ENCODE data around the gene CD55.

CD55 gene

DNA sequence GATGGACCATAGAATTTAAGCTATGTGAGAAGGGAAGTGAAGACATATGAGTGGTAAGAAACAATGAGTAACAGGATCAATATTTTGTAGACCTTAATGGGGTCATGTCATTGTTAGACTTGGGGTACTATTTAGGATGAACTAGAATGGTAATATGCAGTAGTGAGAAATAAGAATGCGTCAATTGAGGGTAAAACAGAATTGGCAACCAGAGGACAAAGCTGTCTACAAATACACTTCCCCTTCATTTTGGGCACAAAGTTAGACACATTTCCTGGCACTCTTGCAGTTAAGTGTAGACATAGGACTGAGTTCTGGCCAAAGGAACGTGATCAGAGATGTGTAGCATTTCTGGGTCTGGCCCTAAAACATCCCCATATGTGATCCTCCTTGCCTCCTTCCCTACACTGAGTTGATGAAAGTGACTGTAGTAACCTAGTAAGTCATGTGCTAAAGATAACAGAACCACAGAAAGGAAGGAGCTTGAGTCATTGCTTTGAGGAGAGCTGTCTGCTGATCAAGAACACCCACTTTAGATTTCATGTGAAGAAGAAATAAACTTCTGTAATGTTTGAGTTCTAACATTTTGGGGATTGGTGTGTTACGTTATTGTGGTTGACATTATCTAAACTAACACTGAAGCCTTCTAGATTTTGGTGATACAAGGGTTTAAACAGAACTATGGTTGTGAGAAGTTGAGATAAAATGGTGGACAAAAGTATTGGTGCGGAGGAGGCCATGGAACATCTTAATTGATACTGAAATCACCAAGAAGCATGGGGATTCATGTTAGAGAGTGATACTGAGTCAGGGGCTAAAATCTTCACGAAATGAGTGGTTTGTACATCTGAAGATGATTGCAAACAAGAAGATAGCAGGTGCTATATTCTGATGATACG, 41.7 kb downstream of the CD55 start:
- DNase-seq (ENCODE audit: low read depth) = no peak

DNA sequence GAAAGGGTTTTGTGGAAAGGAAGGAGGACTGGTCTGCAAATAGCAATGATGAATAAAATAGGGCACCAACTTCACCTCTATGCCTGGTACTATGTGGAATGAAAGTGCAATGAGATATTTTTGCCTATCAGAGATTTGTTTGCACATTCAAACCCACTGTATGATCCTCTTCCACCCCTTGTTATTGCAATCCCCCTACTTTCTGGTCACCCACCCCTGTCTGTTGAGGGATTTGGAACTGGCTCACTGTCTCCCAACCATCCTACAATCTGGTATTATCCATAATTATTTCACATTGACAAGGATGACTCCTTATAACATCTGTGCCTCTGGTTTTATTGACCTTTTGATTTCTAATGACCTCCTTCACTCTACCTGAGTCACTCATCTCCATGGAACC, 42.4 kb downstream of the CD55 start:
- no peak for DNase-seq (ENCODE audit: low read depth)

DNA sequence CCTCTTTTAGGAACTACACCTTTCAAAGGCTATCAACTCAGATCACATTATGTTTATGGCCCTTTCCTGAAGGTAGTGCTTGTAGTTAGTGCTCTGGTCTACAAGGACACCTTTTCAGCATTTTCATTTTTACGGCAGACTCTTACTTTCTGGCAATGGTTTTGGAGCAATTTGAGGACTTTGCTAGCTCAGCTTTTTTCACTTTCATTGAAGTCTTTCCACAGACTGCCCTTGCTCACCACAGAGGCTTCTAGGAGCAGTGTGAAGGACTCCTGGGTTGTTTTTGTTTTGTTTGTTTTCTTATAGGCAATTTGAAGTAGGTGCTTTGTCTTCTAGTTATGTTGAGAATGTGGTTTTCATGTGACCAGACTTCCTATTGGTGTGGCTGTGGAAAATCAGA, 43.1 kb downstream of the CD55 start:
- no peak for DNase-seq (ENCODE audit: low read depth)

DNA sequence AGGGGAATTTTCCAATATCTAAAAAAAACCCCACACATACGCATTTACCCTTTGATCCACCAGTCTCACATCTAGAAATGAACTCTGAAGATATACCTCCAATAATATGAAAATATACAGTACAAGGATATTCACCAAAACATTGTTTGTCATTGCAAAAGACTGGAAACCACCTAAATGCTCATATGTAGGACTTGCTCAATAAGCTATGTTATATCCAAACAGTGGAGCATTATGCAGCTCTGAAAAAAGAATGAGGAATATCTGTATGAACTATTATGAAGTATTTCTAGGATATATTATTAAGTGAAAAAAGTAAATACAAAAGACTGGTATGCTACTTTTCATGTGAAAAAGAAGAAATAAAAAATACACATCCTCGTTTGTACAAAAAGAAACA, 43.6 kb downstream of the CD55 start:
- DNase-seq (ENCODE audit: low read depth) = no peak

DNA sequence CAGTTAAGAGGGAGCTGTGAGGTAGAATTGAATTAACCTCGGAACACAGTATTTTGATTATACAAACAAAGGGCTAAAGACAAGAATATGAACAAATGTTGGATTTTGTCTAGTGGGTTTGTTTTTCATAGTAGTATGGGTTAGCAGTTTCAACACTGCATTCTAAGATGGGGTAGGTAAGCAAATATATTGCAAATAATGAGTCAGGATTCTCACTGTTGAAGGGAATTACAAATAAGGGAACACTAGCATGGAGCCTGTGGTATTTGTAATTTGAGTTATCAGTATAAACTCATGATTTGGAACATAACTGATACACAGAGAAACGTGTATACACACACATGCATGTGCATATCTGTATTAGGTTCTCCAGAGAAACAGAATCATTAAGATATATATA, 44.5 kb downstream of the CD55 start:
- no peak for DNase-seq (ENCODE audit: low read depth)

DNA sequence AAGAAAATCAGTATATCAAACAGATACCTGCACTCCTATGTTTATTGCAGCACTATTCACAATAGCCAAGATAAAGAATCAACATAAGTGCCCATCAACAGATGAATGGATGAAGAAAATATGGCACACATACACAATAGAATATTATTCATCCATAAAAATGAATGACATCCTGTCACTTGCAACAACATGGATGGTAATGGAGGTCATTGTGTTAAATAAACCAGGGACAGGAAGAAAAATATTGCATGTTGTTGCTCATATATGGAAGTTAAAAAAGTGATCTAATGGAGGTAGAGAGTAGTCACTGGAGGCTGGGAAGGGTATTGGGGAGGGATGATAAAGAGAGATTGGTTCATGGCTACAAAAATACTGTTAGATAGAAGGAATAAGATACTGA, 67.2 kb downstream of the CD55 start:
- DNase-seq (ENCODE audit: low read depth) = no peak

DNA sequence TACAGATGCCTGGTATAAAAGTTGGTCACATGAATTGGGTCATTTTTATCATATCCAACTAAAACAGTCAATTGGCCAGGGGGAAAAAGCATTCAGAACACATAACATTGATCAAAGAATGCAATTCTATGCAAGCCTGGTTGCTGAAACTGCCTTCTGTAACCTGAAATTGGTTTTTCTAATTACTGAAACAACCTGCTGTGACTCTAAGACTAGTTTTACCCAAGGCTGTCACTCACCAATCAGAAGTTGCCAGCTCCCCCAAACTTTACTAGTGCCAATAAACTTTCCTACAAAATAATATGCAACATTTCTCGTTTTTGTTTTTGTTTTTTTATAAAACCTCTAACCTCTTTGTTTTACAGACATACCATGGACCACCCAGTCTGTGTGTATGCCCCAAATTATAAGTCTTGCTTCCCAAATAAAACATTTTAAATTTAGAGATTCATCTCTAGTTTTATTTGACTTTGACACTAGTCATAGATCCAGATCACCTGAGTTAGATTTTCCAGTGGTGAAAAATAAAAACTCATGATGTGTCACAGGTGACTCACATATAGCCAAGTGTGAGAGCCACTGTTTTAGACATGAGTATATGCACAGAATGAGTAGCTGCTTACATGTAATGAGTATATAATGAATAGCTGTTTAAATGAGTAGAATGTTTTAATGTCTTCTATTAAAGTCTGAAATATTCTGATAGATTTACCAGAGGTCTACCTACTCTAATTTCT, 68.4 kb downstream of the CD55 start:
- peak; percentile 38 for DNase-seq (ENCODE audit: low read depth)

DNA sequence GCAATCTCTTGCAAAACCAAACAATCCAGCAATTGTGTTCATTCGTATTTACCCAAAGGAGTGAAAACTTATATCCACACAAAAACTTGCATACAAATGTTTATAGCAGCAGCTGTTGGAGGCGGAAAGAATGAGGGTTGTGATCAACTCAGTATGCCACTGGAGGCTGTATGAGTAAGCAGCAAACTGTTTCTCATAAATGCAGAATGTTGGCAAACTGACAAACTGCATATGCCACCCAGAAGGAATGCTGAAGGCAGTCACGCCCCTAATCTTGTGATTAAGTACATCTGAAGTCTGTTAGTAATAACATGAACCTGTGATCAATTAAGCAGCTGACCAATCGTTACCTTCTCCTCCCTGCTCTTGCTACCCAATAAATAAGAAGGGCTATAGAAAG, 72.1 kb downstream of the CD55 start:
- peak; percentile 68 for DNase-seq (ENCODE audit: low read depth)

DNA sequence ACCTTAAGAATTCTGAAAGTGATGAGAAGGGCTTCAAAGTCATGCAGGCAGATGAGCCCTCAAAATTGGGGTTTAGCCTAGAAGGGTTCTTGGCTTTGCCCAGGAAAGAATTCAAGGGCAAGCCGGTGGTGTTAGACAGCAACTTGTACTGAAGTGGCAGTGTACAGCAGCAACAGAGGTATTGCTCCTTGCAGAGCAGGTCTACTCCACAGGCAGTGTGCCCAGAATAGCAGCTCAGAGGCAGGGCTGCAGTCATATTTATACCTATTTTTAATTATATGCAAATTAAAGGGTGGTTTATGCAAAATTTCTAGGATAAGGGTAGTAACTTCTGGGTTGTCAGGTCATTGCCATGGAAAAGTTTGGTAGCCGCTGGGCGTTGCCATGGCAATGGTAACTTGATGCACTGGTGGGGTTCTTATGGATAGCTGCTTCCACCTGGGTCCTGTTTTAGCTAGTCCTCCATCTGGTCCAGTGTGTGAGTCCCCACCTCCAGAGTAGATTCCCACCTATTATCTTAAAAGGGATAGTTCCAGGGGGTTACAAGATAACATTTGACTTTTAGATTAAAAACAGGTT, 74.8 kb downstream of the CD55 start:
- DNase-seq (ENCODE audit: low read depth) = no peak

DNA sequence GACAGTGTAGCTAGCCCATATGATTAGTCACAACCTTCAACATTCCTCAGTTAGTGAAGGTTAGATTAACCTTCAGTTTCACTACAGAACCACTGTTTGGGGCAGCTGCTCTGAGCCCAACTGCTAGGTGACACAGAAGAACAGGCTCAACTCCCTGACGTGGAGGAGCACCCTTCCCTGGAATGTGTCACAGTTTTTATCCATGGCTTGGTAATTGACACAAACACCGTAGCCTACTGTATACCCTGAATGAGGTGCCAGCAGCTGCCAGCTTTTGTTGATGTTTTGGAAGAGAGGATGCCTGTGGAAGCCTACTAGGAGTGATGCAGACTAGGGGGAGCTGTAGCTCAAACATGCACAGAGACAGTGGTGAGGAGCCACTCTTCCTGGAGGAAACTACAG, 76.0 kb downstream of the CD55 start:
- DNase-seq (ENCODE audit: low read depth) = no peak

DNA sequence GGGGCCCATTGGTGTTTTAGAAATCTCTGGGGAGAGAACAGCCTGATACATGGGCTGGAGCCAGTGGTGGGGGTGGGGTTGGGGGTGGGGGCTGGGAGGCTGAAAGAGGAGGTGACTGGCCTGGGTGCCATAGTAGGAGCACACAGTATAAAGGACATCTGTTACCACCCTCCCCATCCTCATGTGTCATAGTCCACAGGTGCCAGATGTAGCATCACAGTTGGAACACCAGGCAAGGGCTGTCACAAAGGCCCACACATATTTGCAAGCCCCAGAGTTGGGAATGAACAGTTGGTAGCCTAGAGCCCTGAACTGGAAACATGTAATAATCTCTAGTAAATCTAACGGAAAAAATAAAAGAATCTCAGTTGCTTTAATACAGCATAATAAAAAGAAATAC, 77.5 kb downstream of the CD55 start:
- no peak for DNase-seq (ENCODE audit: low read depth)

DNA sequence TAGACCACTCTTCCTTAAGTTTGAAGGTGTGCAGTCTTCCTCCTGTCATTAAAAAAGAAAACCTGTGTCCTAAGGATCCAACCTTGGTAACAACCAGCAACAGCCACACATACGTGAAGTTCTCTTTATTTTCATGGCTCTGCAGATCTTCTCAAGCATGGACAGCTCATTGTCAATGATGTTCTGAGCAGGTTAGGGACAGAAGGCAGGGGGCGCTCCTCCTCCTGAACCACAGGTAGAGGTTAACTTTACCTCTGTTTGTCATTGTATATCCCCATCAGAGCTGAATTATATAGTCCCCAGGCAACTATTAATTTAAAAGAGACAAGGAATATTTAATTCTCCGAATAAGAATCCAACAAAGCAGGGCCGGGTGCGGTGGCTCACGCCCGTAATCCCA, 80.1 kb downstream of the CD55 start:
- DNase-seq (ENCODE audit: low read depth) = no peak

DNA sequence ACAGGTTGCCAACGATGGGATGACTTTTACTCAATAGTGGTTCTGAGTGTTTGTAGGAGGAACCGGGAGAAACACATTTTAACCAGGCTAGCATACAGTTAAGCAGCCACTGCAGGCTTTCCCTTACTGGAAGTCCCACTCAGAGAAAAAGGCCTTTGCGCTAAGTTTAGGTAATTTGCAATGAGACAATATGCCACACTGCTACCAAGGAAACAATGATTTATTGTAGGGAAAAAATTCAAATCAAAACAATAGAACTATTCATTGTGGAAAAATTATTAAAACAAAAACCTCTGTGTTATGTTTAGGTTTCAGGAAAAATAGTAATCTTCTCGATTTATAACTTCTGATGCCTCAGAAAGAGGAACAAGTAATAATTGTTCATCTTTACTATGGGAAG, 81.3 kb downstream of the CD55 start:
- no peak for DNase-seq (ENCODE audit: low read depth)

DNA sequence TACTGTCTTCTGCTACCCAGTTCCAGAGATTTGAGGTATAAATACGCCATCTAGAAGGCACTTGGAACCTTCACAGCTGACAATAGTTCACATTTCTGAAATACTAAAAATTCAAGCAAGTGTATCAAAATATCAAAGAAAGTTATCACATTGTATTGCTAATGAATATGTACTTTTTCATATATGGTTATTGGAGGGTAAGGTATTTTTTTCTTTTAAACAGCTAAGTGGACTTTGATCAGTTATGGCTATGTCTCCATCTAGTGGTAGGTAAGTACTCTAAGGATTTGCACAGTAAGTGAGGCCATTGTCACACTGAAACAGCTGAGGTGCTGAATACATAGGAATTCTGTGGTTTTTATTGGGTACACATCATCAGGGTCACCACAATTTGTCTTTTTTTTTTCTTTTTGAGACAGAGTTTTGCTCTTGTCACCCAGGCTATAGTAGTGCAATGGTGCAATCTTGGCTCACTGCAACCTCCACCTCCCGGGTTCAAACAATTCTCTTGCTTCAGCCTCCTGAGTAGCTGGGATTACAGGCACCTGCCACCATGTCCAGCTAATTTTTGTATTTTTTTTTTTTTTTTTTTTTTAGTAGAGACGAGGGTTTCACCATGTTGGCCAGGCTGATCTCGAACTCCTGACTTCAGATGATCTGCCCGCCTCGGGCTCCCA, 83.5 kb downstream of the CD55 start:
- peak; percentile 31 for DNase-seq (ENCODE audit: low read depth)

DNA sequence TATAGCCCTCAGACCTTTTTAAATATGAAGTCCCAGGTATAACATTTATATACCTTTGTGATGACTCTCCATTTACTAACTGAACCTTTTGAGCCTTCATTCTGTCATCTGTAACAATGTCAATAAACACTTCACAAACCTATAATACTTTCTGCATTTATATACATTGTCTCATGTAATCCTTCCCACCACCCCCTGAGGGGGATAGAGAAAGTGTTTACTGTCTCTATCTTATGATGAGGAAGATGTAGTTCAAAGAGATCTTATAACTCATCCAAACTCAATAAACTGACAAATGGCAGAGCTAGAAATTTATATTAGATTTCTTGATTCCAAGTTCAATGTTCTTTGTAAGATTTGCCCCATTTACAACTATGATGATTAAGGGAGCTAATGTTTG, 84.3 kb downstream of the CD55 start:
- DNase-seq (ENCODE audit: low read depth) = no peak

DNA sequence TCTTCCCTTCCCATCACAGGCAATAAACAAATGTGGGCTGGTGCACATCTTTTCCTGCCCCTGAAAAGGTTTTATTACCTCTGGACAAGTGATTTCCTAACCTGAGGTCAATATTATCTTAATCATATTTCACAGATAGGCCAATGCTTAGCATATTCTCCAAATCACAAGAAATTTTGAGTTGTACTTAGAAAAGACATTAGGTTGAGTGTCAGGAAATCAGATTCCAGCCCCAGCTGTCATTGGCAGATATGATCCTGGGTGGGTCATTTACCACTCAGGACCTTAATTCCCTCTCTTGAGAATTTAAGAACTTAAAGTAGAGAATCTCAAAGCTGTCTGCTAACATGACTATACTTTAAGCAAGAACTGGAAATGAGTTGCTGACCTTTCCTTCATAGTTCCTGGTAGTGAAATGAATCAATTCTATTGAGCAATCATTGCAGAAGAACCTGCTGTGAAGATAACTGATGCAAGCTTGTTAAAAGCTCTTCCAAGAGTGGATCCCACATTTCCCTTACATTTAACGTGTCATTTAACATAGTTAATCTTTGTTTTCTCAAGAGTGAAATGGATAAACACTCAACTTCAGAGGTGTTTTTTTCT, 86.3 kb downstream of the CD55 start:
- DNase-seq (ENCODE audit: low read depth) = no peak
